Tibial nerve (tissue), 4 donors: ENCODE measurements around the gene FASN. TPM values are rescaled to one million over a fixed set of nuclear protein-coding genes. Genes with fewer than 3 reads are reported as not detected.
A peak's percentile ranks its signal among the peaks of the same experiment; 100 is the strongest.
"Not testable (repeated sequence)": the region's sequence is repeated elsewhere in the genome, so short reads cannot be mapped to it uniquely, and the experiment has no call there.

Source experiments
- DNase-seq, 2 donors: peaks; one replicate each; pipeline ENCODE4 v3.0.0-alpha.2; 2019; ENCODE audit warnings: low spot score in 2 of 2
- H3K27ac ChIP-seq, 4 donors: fragments of 200-600 bp; sonication (generic) in 3 of 4; one replicate each; pipeline ENCODE4 v1.5.1; 2017 to 2019; ENCODE audit warnings: mild to moderate bottlenecking in 1 of 4
- H3K27me3 ChIP-seq, 2 donors: fragments of 200-600 bp; sonication (generic) in 1 of 2; one replicate each; pipeline versions ENCODE4 v1.5.1 to v1.6.0; 2017 to 2019
- H3K36me3 ChIP-seq, 3 donors: fragments of 200-600 bp; sonication (generic); one replicate each; pipeline ENCODE4 v1.5.1; 2018 to 2019
- H3K4me1 ChIP-seq, 4 donors: fragments of 200-600 bp; sonication (generic) in 3 of 4; one replicate each; pipeline ENCODE4 v1.5.1; 2017 to 2019
- H3K4me3 ChIP-seq, 4 donors: fragments of 200-600 bp; sonication (generic) in 3 of 4; one replicate each; pipeline ENCODE4 v1.5.1; 2017 to 2019; ENCODE audit warnings: mild to moderate bottlenecking in 1 of 4, moderate library complexity in 1 of 4
- H3K9me3 ChIP-seq, 4 donors: fragments of 200-600 bp; sonication (generic) in 3 of 4; one replicate each; pipeline ENCODE4 v1.5.1; 2017 to 2019
- CTCF ChIP-seq, 5 experiments: fragments of 200-600 bp in 3 of 5; fragments of 450-650 bp in 2 of 5; sonication (generic) in 3 of 5; IDR thresholded peaks; one replicate each; pipeline ENCODE4 v1.5.1; 2016 to 2019; ENCODE audit warnings: antibody characterized with exemption in 5 of 5, mild to moderate bottlenecking in 3 of 5, moderate library complexity in 2 of 5
- EP300 ChIP-seq, 2 donors: sonication (generic); formaldehyde crosslinking; IDR thresholded peaks; one replicate each; pipeline ENCODE4 v1.6.1; 2017; ENCODE audit warnings: antibody characterized with exemption in 2 of 2, mild to moderate bottlenecking in 1 of 2
- POLR2A ChIP-seq, 2 donors: fragments of 450-650 bp; IDR thresholded peaks; one replicate each; pipeline ENCODE4 v1.6.1; 2017; ENCODE audit warnings: antibody characterized with exemption in 2 of 2, mild to moderate bottlenecking in 2 of 2, moderate library complexity in 2 of 2
- WGBS, 2 donors: methylation state at CpG; one replicate each; pipeline ENCODE4 v1.1.5; 2018; 5-methylcytosine and 5-hydroxymethylcytosine counted together
- total RNA-seq, 4 donors: library from RNA; depleted of rRNA; stranded (reverse); fragments of >200 nt; gene quantifications; one replicate each; pipeline ENCODE4 v1.1.0, GENCODE V29; 2016

Gene FASN
- total RNA-seq, 4 donors from 2014 or later: 129 to 319 (median 160) TPM

- WGBS, 2 donors: 89 to 93% methylated on average over 28 of the region's 28 CpGs
- no peak for DNase-seq
- Histone ChIP-seq H3K4me1 (no peaks in the 10 kb centered on the region), H3K4me3 (no peak overlapping the region), H3K27me3 (no peaks in the 10 kb centered on the region), H3K9me3 (no peaks in the 10 kb centered on the region), H3K36me3 (peaks cover 0 to 12% (median 0%) of the 10 kb centered on the region in 3 donors), H3K27ac (no peak overlapping the region)
- TF ChIP-seq EP300 (IDR thresholded peaks at IDR 0.05) (no peak), POLR2A (IDR thresholded peaks at IDR 0.05) (no peak), CTCF (IDR thresholded peaks at IDR 0.05) (no peak)
Observed at GRCh38 chr17:82138511-82138992, 40.5 kb upstream of the FASN start.

DNA sequence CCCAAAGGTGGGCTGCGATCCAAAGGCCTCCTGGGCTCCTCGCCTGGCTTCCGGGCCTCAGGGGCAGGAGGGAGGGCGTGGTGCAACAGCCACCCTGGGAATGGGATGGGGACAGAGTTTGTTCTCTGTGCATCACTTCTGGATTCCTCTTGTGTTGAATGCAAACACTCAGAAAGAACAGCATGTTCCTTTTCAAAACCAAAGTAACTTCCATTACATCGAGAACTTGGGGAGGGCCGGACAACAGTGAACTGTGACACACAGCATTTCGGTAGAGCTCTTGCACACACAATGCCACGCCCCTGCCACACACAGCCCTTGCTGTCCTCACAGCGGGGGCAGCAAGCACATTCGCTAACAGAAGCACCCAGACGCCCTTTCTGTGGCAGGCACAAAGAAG lies 36.1 kb upstream of the FASN start:
- peak; percentile 54 to 74 for DNase-seq
- 79 to 85% methylated on average over 11 of the region's 11 CpGs for whole genome bisulfite sequencing, 2 donors
- peaks cover 0 to 12% (median 0%) of the 10 kb centered on the region in 3 donors for H3K36me3 ChIP-seq
- peak overlapping the region in 3 of 4 donors; percentile 50 to 72 (median 58) for H3K27ac ChIP-seq
- TF ChIP-seq POLR2A (IDR thresholded peaks at IDR 0.05) (peak in 1 of 2 donors; percentile 9), EP300 (IDR thresholded peaks at IDR 0.05) (peak in 1 of 2 donors; percentile 74), CTCF (IDR thresholded peaks at IDR 0.05) (no peak)
- H3K4me1 ChIP-seq: no peaks in the 10 kb centered on the region
- no peaks in the 10 kb centered on the region for H3K27me3 ChIP-seq
- H3K9me3 ChIP-seq: no peaks in the 10 kb centered on the region
- H3K4me3 ChIP-seq: no peak overlapping the region

GRCh38 chr17:82133166-82133953 lies 35.3 kb upstream of the FASN start:
- not testable (repeated sequence) for H3K27me3 ChIP-seq, H3K36me3 ChIP-seq, H3K4me3 ChIP-seq, H3K9me3 ChIP-seq, H3K4me1 ChIP-seq
- H3K27ac ChIP-seq: peak overlapping the region; percentile 22 to 72 (median 54)
- 65 to 72% methylated on average over 8 of the region's 8 CpGs for WGBS, 2 donors
- peak; percentile 43 to 49 for DNase-seq

DNA sequence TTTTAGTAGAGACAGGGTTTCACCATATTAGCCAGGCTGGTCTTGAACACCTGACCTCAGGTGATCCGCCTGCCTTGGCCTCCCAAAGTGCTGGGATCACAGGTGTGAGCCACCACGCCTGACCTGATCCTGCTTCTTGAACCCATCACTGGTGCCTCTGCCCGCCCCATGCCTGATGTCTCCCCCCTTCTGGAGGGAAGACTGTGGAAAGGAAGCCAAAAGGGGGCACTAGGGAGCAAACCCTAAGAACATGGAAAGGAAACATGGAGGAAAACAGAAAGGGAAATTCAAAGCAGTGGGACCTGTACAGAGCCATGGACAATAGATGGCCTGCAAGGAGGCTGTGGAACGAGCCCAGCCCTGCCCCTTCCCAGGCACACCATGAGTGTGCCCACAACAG lies 31.1 kb upstream of the FASN start:
- 88 to 95% methylated on average over 4 of the region's 4 CpGs for WGBS, 2 donors
- Histone ChIP-seq H3K27me3 (no peaks in the 10 kb centered on the region), H3K4me1 (no peaks in the 10 kb centered on the region), H3K4me3 (no peak overlapping the region), H3K27ac (no peak overlapping the region), H3K36me3 (peaks cover 0 to 45% (median 0%) of the 10 kb centered on the region in 3 donors), H3K9me3 (no peaks in the 10 kb centered on the region)
- DNase-seq: no peak
- no peak for TF ChIP-seq CTCF (IDR thresholded peaks at IDR 0.05)
- TF ChIP-seq POLR2A (IDR thresholded peaks at IDR 0.05): no peak
- no peak for TF ChIP-seq EP300 (IDR thresholded peaks at IDR 0.05)

DNA sequence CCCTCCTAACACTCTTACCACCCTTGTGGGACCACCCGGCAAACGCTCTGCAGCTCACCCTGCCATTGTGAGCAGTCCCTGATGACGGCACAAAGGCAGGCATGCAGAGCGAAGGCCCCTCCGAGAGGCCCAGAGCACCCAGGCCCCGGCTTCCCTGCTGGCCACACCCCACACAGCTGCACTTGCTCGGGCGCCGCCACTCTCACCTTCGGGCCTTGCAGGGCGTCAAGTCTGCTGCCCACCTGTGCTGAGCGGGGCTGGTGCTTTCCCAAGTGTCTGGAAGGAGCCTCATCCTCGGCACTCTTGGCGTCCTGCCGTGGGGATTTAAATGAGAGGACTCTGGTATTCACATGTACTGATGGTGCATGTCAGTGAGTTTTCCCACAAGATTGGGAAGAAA lies 30.3 kb upstream of the FASN start:
- no peak for DNase-seq
- no peaks in the 10 kb centered on the region for H3K4me1 ChIP-seq
- no peak overlapping the region for H3K27ac ChIP-seq
- no peak for TF ChIP-seq POLR2A (IDR thresholded peaks at IDR 0.05)
- TF ChIP-seq EP300 (IDR thresholded peaks at IDR 0.05): no peak
- no peak for TF ChIP-seq CTCF (IDR thresholded peaks at IDR 0.05)
- H3K36me3 ChIP-seq: peaks cover 0 to 45% (median 0%) of the 10 kb centered on the region in 3 donors
- whole genome bisulfite sequencing, 2 donors: 62 to 91% methylated on average over 8 to 14 of the region's 15 CpGs
- no peaks in the 10 kb centered on the region for H3K9me3 ChIP-seq
- H3K27me3 ChIP-seq: no peaks in the 10 kb centered on the region
- no peak overlapping the region for H3K4me3 ChIP-seq
